PC-3 (cell line): Measurements from ENCODE around the gene TPRG1.

Source experiments
- EZH2 ChIP-seq: fragments of 300-600 bp; sonication (generic); IDR thresholded peaks from one replicate; pipeline ENCODE4 v1.6.1; 2017; ENCODE audit warnings: antibody characterized with exemption, mild to moderate bottlenecking, low read length; ENCODE audit not compliant: unreplicated experiment
- TF ChIP-seq, protein P1 (sequence below): fragments of 300-600 bp; sonication (generic); conservative IDR thresholded peaks from 2 replicates; pipeline ENCODE4 v1.5.1; 2017; ENCODE audit warnings: antibody characterized with exemption, low read depth, mild to moderate bottlenecking, low read length

DNA sequence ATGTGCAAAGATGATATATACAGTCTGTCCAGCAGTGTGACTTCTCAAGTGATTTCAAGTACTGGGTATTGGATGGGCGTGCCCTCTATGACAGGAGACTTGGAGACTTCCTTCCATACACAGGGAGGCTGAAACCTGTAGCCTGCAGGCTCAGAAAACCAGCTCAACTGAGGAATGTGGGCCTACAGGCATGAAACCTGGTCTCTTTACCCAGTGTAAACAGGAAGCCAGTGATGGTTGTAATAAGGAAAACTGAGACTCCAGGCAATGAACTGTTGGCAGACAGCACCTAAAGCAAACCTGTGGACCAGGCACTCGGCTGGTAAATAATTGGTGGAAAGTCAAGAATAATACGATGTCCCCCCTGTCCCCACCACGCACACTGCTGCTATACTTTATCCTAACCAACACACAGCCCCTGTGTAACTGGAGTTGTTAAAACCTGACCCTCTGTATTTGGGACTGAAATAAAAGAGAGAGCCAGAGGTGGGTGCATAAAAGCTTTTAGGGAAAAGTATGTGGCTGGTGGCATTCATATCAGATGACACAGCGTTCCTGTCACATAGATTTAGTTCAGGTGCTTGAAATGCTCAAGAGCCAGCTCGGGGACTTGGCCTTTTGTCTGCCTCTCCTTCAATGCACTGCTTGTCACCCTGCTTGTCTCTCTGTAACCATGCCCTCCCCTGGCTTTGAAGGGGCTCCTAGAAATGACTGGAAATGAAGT, 144.7 kb downstream of the TPRG1 start:
- TF ChIP-seq, protein P1, sequence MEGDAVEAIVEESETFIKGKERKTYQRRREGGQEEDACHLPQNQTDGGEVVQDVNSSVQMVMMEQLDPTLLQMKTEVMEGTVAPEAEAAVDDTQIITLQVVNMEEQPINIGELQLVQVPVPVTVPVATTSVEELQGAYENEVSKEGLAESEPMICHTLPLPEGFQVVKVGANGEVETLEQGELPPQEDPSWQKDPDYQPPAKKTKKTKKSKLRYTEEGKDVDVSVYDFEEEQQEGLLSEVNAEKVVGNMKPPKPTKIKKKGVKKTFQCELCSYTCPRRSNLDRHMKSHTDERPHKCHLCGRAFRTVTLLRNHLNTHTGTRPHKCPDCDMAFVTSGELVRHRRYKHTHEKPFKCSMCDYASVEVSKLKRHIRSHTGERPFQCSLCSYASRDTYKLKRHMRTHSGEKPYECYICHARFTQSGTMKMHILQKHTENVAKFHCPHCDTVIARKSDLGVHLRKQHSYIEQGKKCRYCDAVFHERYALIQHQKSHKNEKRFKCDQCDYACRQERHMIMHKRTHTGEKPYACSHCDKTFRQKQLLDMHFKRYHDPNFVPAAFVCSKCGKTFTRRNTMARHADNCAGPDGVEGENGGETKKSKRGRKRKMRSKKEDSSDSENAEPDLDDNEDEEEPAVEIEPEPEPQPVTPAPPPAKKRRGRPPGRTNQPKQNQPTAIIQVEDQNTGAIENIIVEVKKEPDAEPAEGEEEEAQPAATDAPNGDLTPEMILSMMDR: no peak
- no peak for TF ChIP-seq EZH2
